Measurements from ENCODE around the gene FAM13A.

GRCh38 chr4:89054627-89055026 is 2.4 kb downstream of the FAM13A start:
- TF ChIP-seq CTCF (IDR thresholded peaks at IDR 0.05) (no peak), POLR2A (IDR thresholded peaks at IDR 0.05) (no peak)

Data from esophagus squamous epithelium (tissue), 4 donors.